Activated naive CD8-positive, alpha-beta T cell treated with anti-CD3 and anti-CD28 coated beads for 36 hours (primary cell): ENCODE measurements around the gene OR10X1. TPM values are rescaled to one million over a fixed set of nuclear protein-coding genes. Genes with fewer than 3 reads are reported as not detected.

Experiments
- DNase-seq: peaks from one replicate; pipeline ENCODE4 v3.0.0; 2021
- H3K27ac Mint-ChIP-seq: one replicate; pipeline ENCODE4 v1.8.0; 2022; ENCODE audit warnings: mild to moderate bottlenecking, moderate library complexity, mixed read lengths
- H3K27me3 Mint-ChIP-seq: one replicate; pipeline ENCODE4 v1.8.0; 2022; ENCODE audit warnings: mild to moderate bottlenecking, mixed read lengths
- H3K36me3 Mint-ChIP-seq: one replicate; pipeline ENCODE4 v1.8.0; 2021; ENCODE audit warnings: mild to moderate bottlenecking, mixed read lengths
- H3K4me1 Mint-ChIP-seq: one replicate; pipeline ENCODE4 v1.8.0; 2021; ENCODE audit warnings: mixed read lengths
- H3K4me3 Mint-ChIP-seq: one replicate; pipeline ENCODE4 v1.8.0; 2022; ENCODE audit warnings: mild to moderate bottlenecking, moderate library complexity, mixed read lengths
- H3K9me3 Mint-ChIP-seq: one replicate; pipeline ENCODE4 v1.8.0; 2022; ENCODE audit warnings: mixed read lengths
- total RNA-seq, 2 experiments: library from RNA; stranded (reverse); gene quantifications; one replicate each; pipeline ENCODE4 v1.2.3, GENCODE V29; 2021

The OR10X1 gene, protein sequence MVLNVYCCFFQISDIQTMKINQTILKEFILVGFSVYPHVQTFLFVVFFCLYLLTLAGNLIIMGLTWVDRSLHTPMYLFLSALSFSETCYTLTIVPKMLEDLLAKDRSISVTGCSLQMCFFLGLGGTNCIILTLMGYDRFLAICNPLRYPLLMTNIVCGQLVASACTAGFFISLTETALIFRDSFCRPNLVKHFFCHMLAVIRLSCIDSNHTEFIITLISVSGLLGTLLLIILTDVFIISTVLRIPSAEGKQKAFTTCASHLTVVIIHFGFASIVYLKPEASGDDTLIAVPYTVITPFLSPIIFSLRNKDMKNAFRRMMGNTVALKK
- total RNA-seq: not detected

DNA sequence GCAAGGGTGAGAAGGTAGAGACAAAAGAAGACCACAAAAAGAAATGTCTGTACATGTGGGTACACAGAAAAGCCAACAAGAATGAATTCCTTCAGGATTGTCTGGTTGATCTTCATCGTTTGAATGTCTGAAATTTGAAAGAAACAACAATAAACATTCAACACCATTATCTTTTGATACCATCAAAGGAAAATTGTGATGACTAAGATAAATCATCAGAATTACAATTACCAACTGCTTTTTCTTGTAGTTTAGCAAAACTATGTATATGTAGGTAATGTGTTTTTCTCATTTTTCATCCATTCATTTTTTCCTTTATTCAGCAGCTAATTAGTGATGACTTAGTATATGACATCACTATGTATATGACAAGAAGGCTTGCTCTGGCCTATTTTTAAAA, at the start of gene OR10X1:
Gene OR10X1, minus strand, starts transcription at position 167 of the 400 bp plus-strand sequence. Its CDS starts 0 bp downstream, at position 167.
- peaks cover 3% of the 10 kb centered on the region for H3K27me3 Mint-ChIP-seq
- no peak within 1 kb of the TSS for H3K27ac Mint-ChIP-seq

DNA sequence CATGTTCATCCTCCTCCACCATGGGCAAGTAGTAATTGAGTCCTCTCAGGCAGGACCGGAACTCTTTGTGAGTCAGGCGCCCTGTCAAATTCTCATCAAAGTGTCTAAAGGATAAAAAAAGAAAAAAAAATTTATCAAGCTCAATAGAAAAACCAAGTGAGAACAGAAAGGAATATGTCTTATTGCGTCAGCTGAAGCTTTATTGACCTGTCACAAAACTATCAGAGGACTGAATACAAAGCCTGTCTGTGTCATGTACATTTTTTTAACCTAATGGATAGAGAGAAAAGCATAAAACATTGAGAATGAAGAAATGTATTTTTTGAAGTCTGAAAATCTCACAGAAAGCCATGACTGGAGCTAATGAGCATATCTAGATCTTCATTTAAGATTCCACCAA, 34.1 kb upstream of the OR10X1 start:
- Mint-ChIP-seq H3K9me3 (no peaks in the 10 kb centered on the region), H3K4me3 (no peak overlapping the region), H3K27me3 (peaks cover 9% of the 10 kb centered on the region), H3K36me3 (no peaks in the 10 kb centered on the region), H3K27ac (no peak overlapping the region), H3K4me1 (peaks cover 2% of the 10 kb centered on the region)
- no peak for DNase-seq

More for the DNA sequence above, at the start of gene OR10X1:
- Mint-ChIP-seq H3K9me3 (no peaks in the 10 kb centered on the region), H3K4me3 (no peak within 1 kb of the TSS), H3K4me1 (no peaks in the 10 kb centered on the region), H3K36me3 (no peaks in the 10 kb centered on the region)
- no peak for DNase-seq

DNA sequence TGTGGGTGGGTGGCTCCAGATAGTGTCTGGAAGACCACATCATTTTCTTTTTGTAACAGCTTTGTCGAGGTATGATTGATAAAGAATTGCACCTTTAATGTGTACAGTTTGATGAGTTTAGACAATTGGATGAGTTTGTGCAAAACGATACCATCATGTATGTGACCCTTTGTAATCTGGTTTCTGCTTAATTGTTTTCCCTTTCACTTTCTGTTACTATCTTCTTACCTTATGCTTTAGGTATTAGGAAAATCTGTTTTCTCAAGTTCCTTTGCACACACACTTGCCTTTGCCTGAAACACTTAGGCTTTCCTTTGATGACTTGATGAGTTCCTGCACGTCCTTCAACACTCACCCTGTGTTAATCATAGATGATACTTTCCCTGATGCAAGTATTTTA, 32.2 kb upstream of the OR10X1 start:
- Mint-ChIP-seq H3K9me3 (no peaks in the 10 kb centered on the region), H3K4me1 (peaks cover 2% of the 10 kb centered on the region), H3K27ac (no peak overlapping the region), H3K36me3 (no peaks in the 10 kb centered on the region), H3K4me3 (no peak overlapping the region), H3K27me3 (peaks cover 9% of the 10 kb centered on the region)
- DNase-seq: no peak

DNA sequence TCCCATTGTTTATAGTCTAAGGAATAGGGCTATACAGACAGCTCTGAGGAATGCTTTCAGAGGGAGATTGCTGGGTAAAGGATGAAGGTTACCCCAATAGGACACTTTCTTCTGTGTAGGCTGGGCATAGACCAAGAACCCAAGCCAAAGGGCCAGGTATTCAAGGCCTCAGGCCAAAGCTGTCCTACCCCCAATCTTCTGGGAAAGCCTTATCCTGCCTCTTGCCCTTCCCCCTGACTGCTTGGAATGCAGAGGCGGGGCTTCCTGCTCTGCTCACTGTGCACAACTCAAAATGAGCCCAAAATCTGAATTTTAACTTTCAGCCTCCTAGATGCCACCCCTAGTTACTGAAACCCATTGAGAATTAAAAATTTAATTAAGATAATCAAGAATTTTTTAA, 27.6 kb upstream of the OR10X1 start:
- Mint-ChIP-seq H3K36me3 (no peaks in the 10 kb centered on the region), H3K4me3 (no peak overlapping the region), H3K27me3 (peaks cover 5% of the 10 kb centered on the region), H3K4me1 (peaks cover 2% of the 10 kb centered on the region), H3K9me3 (no peaks in the 10 kb centered on the region), H3K27ac (no peak overlapping the region)
- no peak for DNase-seq

DNA sequence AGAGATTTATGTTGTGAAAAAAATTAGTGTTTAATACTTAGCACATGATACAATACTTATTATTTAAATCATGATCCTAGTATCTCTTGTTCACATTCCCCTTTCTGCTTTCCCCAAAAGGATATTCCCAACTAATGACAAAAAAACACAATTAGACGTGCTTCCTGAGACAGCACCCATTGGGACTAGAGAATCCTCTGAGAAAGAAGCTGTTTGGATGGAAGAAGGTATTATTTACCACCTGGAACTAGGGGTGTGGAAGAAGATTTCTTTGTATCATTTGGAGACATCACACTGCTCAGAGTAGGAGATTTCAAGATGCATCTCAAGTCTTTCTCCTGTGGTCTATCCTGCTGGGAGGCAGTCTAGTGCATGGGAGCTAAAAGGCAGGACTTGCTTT, 25.3 kb upstream of the OR10X1 start, which contains the start of gene OR10Z1:
Gene OR10Z1, plus strand, starts transcription at position 301 of the 400 bp plus-strand sequence. CDS start 1,171 bp downstream, outside the sequence.
- H3K27ac Mint-ChIP-seq: no peak within 1 kb of the TSS
- H3K9me3 Mint-ChIP-seq: no peaks in the 10 kb centered on the region
- H3K27me3 Mint-ChIP-seq: peaks cover 6% of the 10 kb centered on the region
- H3K4me1 Mint-ChIP-seq: no peaks in the 10 kb centered on the region
- DNase-seq: no peak
- no peaks in the 10 kb centered on the region for H3K36me3 Mint-ChIP-seq
- H3K4me3 Mint-ChIP-seq: no peak within 1 kb of the TSS

DNA sequence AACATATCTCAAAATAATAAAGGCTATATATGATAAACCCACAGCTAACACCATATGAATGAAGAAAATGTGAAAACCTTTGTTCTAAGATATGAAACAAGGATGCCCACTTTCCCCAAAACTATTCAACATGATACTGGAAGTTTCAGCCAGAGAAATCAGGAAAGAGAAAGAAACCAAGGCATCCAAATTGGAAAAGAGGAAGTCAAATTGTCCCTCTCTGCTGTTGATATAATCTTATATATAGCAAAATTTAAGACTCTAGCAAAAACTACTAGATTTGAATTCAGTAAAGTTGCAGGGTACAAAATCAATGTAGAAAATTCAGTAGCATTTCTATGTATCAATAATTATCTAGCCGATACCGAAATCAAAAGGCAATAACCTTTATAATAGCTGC, 21.0 kb upstream of the OR10X1 start:
- Mint-ChIP-seq H3K4me1 (no peaks in the 10 kb centered on the region), H3K36me3 (no peaks in the 10 kb centered on the region), H3K4me3 (no peak overlapping the region), H3K27me3 (peaks cover 14% of the 10 kb centered on the region), H3K27ac (no peak overlapping the region), H3K9me3 (peaks cover 20% of the 10 kb centered on the region)
- no peak for DNase-seq

DNA sequence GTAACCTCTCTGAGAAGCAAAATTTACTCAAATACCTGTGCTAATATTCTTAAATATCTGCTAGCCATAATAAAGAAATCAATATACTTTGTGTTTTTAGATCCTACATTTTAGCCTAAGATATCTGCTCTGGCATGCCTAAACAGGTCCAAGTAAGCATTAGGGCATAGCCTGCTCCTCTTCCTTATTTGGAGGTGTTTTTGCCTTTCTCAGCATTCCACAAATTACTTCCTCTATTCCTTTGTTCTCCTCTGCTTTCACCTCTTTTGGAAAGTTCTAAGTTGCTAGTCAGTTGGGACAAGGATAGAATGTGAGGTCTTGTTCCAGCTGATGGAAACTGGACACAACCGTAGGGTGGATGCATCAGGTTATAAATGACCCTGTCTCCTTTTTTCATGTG, 7.2 kb upstream of the OR10X1 start:
- Mint-ChIP-seq H3K36me3 (no peaks in the 10 kb centered on the region), H3K27ac (no peak overlapping the region), H3K27me3 (peaks cover 3% of the 10 kb centered on the region), H3K4me1 (no peaks in the 10 kb centered on the region), H3K4me3 (no peak overlapping the region), H3K9me3 (peaks cover 7% of the 10 kb centered on the region)
- DNase-seq: no peak

DNA sequence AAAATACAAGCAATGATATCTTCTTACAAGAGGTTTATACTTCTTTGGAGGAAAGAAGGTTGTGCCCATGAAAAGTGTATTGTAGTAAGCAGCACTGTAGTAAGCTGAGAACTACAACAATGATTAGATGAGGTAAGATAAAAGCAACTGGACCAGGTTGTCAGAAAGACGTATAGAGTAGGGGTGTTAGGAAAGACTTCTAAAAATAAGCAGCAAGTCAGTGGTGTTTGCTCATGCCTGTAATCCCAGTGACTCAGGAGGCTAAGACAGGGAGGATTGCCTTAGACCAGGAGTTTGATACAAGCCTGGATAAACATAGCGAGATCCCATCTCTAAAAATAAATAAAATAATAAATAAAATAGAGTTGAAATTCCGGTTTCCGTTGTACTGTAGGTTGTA, 4.3 kb upstream of the OR10X1 start:
- peaks cover 7% of the 10 kb centered on the region for H3K9me3 Mint-ChIP-seq

DNA sequence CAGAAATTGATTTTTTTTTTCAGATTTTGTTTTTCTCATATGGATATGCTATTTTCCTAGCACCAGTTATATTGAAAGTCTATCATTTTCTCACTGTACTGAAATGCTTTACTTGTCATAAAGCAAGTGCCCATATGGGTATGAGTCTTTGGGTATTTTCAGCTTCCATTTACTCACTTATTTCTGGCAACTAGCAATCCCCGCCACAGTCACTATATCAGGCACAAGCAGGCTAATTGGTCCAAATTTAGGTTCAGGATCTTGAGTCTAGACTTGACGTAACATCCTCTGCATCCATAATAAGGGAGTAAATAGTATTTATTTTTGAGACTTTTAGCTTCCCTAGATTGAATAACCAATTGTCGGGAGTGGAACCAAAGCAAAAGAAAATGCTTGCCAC, 2.1 kb downstream of the OR10X1 start:
- Mint-ChIP-seq H3K9me3 (no peaks in the 10 kb centered on the region), H3K4me1 (no peaks in the 10 kb centered on the region), H3K27ac (no peak overlapping the region), H3K36me3 (no peaks in the 10 kb centered on the region), H3K27me3 (peaks cover 7% of the 10 kb centered on the region), H3K4me3 (no peak overlapping the region)
- no peak for DNase-seq

More for the DNA sequence above, 4.3 kb upstream of the OR10X1 start:
- Mint-ChIP-seq H3K27ac (no peak overlapping the region), H3K4me1 (no peaks in the 10 kb centered on the region), H3K36me3 (no peaks in the 10 kb centered on the region), H3K4me3 (no peak overlapping the region), H3K27me3 (no peaks in the 10 kb centered on the region)
- DNase-seq: no peak

DNA sequence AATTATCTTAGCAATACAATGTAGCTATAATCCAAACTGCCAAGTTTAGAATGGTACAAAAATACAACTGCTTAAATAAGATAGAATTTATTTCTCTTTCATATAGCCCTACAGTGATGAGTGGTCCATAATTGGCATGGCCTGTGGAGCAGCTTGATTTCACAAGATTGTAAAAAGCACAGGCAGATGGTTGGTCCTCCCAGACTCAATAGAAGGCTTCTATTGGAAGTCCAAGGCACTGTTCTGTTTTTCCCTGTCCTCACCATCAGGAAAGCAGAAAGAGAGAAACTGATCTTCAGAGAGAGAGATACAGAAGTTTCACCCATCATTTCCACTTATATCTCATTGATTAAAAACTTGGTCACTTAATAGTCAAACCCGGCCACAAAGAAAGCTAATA, 7.5 kb downstream of the OR10X1 start:
- H3K4me1 Mint-ChIP-seq: no peaks in the 10 kb centered on the region
- H3K9me3 Mint-ChIP-seq: no peaks in the 10 kb centered on the region
- H3K4me3 Mint-ChIP-seq: no peak overlapping the region
- DNase-seq: no peak
- no peaks in the 10 kb centered on the region for H3K36me3 Mint-ChIP-seq
- H3K27me3 Mint-ChIP-seq: peaks cover 11% of the 10 kb centered on the region
- no peak overlapping the region for H3K27ac Mint-ChIP-seq

DNA sequence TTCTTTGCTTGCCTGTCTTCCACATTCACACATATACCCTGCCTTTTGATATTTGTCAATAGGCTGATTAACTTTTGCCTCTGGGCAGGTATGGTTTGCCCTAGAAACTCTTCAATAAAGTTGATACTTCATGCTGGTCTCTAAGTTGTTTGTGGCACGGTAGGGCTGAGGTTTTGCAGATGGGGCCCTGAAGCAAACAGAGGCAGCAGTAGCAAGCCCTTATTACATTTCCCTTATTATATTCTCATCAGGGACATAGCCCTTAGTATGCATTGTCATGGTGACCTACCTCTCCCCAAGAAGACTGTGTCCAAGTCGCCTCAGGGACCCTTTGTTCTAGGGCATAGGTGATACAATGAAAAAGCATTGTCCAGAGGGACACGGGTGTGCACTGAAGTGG, 9.2 kb downstream of the OR10X1 start, which contains the start of gene OR6P1:
Gene OR6P1, minus strand, starts transcription at position 101 of the 400 bp plus-strand sequence. CDS start 6,976 bp downstream, outside the sequence.
- H3K4me1 Mint-ChIP-seq: no peaks in the 10 kb centered on the region
- no peaks in the 10 kb centered on the region for H3K9me3 Mint-ChIP-seq
- H3K4me3 Mint-ChIP-seq: no peak within 1 kb of the TSS
- H3K27ac Mint-ChIP-seq: no peak within 1 kb of the TSS
- H3K36me3 Mint-ChIP-seq: no peaks in the 10 kb centered on the region
- no peak for DNase-seq
- H3K27me3 Mint-ChIP-seq: peaks cover 14% of the 10 kb centered on the region

DNA sequence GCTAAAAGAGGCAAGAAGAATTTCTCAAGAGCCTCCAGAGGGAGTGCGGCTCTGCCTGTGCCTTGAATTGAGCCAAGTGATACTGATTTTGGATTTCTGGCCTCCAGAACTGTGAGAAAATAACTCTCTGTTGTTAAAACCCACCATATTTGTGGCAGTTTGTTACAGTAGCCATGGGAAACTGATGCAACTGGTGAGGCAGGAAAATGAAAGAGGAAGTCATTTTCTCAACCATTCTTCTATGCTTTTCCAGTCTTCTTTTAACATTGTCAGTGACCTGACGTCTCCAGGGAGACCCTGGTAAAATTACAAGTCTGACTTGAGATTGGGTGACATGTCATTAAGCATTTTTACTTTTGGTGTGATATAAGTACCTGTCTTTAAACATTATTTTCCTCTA, 15.1 kb downstream of the OR10X1 start:
- Mint-ChIP-seq H3K27ac (no peak overlapping the region), H3K27me3 (peaks cover 16% of the 10 kb centered on the region), H3K9me3 (no peaks in the 10 kb centered on the region), H3K36me3 (no peaks in the 10 kb centered on the region), H3K4me1 (no peaks in the 10 kb centered on the region), H3K4me3 (no peak overlapping the region)
- DNase-seq: no peak

DNA sequence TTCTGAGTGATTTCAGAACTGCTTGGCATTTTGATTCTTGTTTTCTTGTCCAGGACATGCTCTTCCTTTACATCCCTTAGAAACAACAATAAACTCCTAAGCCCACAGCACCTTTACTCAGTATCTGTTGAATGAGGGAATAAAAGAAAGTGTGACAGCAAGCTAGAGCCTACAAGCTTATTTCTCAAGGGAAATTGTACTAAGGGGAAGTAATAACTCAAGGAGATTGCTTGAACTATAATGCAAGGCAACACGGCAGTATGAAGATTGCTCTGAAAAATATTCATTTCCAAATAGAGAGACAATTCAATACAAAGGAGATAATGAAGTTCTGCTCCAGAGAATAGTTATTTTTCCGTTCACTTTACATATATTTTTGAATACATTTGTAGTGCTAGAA, 15.8 kb downstream of the OR10X1 start:
- Mint-ChIP-seq H3K36me3 (no peaks in the 10 kb centered on the region), H3K27ac (no peak overlapping the region), H3K27me3 (peaks cover 16% of the 10 kb centered on the region), H3K4me3 (no peak overlapping the region), H3K4me1 (no peaks in the 10 kb centered on the region), H3K9me3 (no peaks in the 10 kb centered on the region)
- no peak for DNase-seq

DNA sequence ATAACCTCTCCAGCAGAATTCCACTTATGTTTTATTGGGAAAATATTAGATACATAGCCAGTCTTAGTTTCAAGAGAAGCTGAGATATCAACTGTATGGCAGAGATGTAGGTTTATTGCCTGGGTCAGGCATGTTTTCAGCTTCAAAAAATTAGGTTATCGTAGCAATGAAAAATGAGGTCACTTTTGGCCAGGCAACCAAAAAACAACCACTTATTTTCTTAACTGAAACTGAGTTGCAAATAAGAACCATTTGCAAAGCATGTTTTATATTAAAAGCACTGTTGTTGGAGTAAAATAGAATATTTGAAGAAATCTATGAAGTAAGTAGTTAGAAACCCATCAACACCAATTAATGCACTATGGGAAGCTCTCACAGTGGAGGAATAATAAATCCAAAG, 20.0 kb downstream of the OR10X1 start:
- Mint-ChIP-seq H3K9me3 (no peaks in the 10 kb centered on the region), H3K4me1 (no peaks in the 10 kb centered on the region), H3K27ac (no peak overlapping the region), H3K4me3 (no peak overlapping the region), H3K27me3 (peaks cover 9% of the 10 kb centered on the region), H3K36me3 (no peaks in the 10 kb centered on the region)
- DNase-seq: no peak

DNA sequence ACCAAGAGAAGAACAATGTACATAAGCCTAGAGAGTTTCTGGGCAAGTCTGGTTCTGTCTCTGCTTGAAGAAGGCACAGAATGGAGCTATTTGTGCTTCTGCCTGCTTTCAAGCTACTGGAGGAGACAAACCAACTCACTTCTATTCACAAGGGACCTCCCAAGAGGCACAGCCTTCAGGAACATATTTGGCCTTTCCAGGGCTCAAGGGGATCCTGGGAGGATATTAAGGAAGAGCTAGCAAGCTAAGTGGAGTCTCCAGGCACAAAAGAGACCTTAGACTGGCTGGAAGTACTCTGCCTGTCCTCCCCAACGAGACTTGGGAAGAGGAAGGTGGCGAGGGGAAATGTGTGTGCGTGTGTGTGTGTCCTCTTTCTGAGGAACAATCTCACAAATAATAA, 25.3 kb downstream of the OR10X1 start, which contains the start of gene OR6Y1:
Gene OR6Y1, minus strand, starts transcription at position 54 of the 400 bp plus-strand sequence. CDS start 6,300 bp downstream, outside the sequence.
- Mint-ChIP-seq H3K9me3 (no peaks in the 10 kb centered on the region), H3K4me3 (no peak within 1 kb of the TSS), H3K4me1 (no peaks in the 10 kb centered on the region), H3K27me3 (peaks cover 13% of the 10 kb centered on the region), H3K36me3 (no peaks in the 10 kb centered on the region), H3K27ac (no peak within 1 kb of the TSS)
- no peak for DNase-seq

DNA sequence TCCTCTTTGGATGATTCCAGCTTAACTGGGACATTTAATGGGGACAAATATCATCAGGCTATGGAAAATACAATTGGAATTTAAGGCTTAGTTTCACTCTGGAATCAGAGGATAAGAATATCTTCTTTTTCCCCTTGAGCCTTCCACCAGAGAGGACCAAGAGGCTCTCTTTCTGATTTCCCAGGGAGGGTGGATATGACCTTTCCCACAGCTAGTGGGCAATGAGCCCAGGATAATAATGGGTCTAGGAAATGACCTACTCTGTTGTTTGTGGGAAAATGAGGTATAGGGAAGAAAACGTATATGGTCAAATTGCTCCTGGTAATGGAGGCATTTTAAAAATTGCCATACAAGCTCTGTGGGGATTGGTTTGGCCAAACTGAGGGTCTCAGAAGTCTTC, 27.4 kb downstream of the OR10X1 start:
- Mint-ChIP-seq H3K4me1 (no peaks in the 10 kb centered on the region), H3K27ac (no peak overlapping the region), H3K4me3 (no peak overlapping the region), H3K9me3 (no peaks in the 10 kb centered on the region), H3K27me3 (peaks cover 21% of the 10 kb centered on the region), H3K36me3 (no peaks in the 10 kb centered on the region)
- DNase-seq: no peak
